HCT116 (cell line): ENCODE measurements around the gene ANKFN1. TPM values are rescaled to one million over a fixed set of nuclear protein-coding genes. Genes with fewer than 3 reads are reported as not detected.

ENCODE experiments used
- ATAC-seq: fragments of 200-7000 bp; cut with Tn5 transposase; 2 replicates; pipeline ENCODE4 v1.9.1; 2020; ENCODE audit warnings: mild to moderate bottlenecking, moderate library complexity
- BruUV-seq: library from RNA; stranded (reverse); fragments of 400-500 nt; replicated peaks from 2 replicates; lab custom pipeline; 2021; lab: Mats Ljungman, UMichigan
- CTCF ChIA-PET: fragments of 300-600 bp; sonication (Branson Sonifier 250); formaldehyde crosslinking; loops from one replicate; lab custom pipeline; 2021; ENCODE audit warnings: antibody characterized with exemption; lab: Charles Lee
- POLR2A ChIA-PET: fragments of 300-600, 350-600 bp; sonication (Branson Sonifier 250); formaldehyde crosslinking; loops from one replicate; lab custom pipeline; 2021; ENCODE audit warnings: antibody characterized with exemption; lab: Charles Lee
- RAD21 ChIA-PET, 2 experiments: fragments of 300-600 bp; sonication (Branson Sonifier 250); formaldehyde crosslinking; loops; one replicate each; lab custom pipeline; 2023; ENCODE audit warnings: low total read pairs in 2 of 2; ENCODE audit not compliant: uncharacterized antibody in 2 of 2, unreplicated experiment in 2 of 2, low non-redundant PET in 1 of 2; lab: Charles Lee
- DNase-seq: peaks from one replicate; pipeline ENCODE4 v3.0.0-alpha.2; 2010; ENCODE audit warnings: low read depth, low spot score
- H2AFZ ChIP-seq: fragments of 200-600 bp; shearing (Covaris generic), sonication (generic); 2 replicates; pipeline ENCODE4 v1.6.1; 2017; ENCODE audit warnings: low read depth, mixed run types, mixed read lengths, antibody characterized with exemption, low read length; ENCODE audit not compliant: poor library complexity, severe bottlenecking
- H3K27ac ChIP-seq: 2 replicates; pipeline ENCODE4 v1.5.1; 2012; ENCODE audit warnings: low read depth, low read length
- H3K27me3 ChIP-seq: fragments of 200-600 bp; sonication (generic); 2 replicates; pipeline ENCODE4 v1.6.1; 2016; ENCODE audit warnings: mixed run types, low read length, mixed read lengths; ENCODE audit not compliant: insufficient read depth
- H3K36me3 ChIP-seq, 2 experiments: fragments of 200-500 bp in 1 of 2; fragments of 200-600 bp in 1 of 2; sonication (Bioruptor generic) in 1 of 2; sonication (generic) in 1 of 2; 2 replicates each; pipeline versions ENCODE4 v1.5.1 to v1.6.1; 2014 to 2016; ENCODE audit warnings: low read length in 2 of 2, inconsistent platforms in 1 of 2, mixed read lengths in 1 of 2, mixed run types in 1 of 2; ENCODE audit not compliant: insufficient read depth in 2 of 2, control insufficient read depth in 1 of 2
- H3K4me1 ChIP-seq, 2 experiments: fragments of 200-600 bp in 1 of 2; sonication (generic) in 1 of 2; 2 replicates each; pipeline versions ENCODE4 v1.5.1 to v1.6.1; 2012 to 2017; ENCODE audit warnings: low read length in 2 of 2, inconsistent platforms in 1 of 2, mild to moderate bottlenecking in 1 of 2, mixed read lengths in 1 of 2, mixed run types in 1 of 2, moderate library complexity in 1 of 2; ENCODE audit not compliant: insufficient read depth in 2 of 2, control insufficient read depth in 1 of 2
- H3K4me2 ChIP-seq: fragments of 200-600 bp; sonication (generic); 2 replicates; pipeline ENCODE4 v1.6.1; 2017; ENCODE audit warnings: mixed run types, low read length, mixed read lengths
- H3K4me3 ChIP-seq, 2 experiments: fragments of 200-600 bp in 1 of 2; sonication (generic) in 1 of 2; replicated peaks in 1 of 2; 2 replicates each; pipeline ENCODE4 v1.5.1; 2011 to 2016; ENCODE audit warnings: low read length in 2 of 2, control low read depth in 1 of 2, low read depth in 1 of 2, mild to moderate bottlenecking in 1 of 2, mixed read lengths in 1 of 2, mixed run types in 1 of 2
- H3K79me2 ChIP-seq: fragments of 200-600 bp; sonication (generic); 2 replicates; pipeline ENCODE4 v1.6.1; 2017; ENCODE audit warnings: mild to moderate bottlenecking, mixed run types, low read length, moderate library complexity, mixed read lengths; ENCODE audit not compliant: insufficient read depth
- H3K9ac ChIP-seq: fragments of 200-600 bp; sonication (generic); 2 replicates; pipeline ENCODE4 v1.6.1; 2016; ENCODE audit warnings: low read length, mixed read lengths
- H3K9me2 ChIP-seq: fragments of 200-600 bp; sonication (generic), shearing (Covaris generic); 2 replicates; pipeline ENCODE4 v1.6.1; 2017; ENCODE audit warnings: mixed run types, mild to moderate bottlenecking, moderate library complexity; ENCODE audit not compliant: insufficient read depth
- H3K9me3 ChIP-seq, 2 experiments: fragments of 200-500 bp in 1 of 2; fragments of 200-600 bp in 1 of 2; sonication (Bioruptor generic) in 1 of 2; sonication (generic) in 1 of 2; 2 replicates each; pipeline ENCODE4 v1.6.1; 2014 to 2017; ENCODE audit warnings: low read length in 2 of 2, mixed read lengths in 2 of 2, inconsistent platforms in 1 of 2, low read depth in 1 of 2, mild to moderate bottlenecking in 1 of 2, mixed run types in 1 of 2, moderate library complexity in 1 of 2; ENCODE audit not compliant: control insufficient read depth in 1 of 2, insufficient read depth in 1 of 2
- H4K20me1 ChIP-seq: fragments of 200-600 bp; sonication (generic), shearing (Covaris generic); 2 replicates; pipeline ENCODE4 v1.6.1; 2017; ENCODE audit warnings: mixed run types, mild to moderate bottlenecking, moderate library complexity; ENCODE audit not compliant: insufficient read depth
- ATF3 ChIP-seq: IDR thresholded peaks from 2 replicates; pipeline ENCODE4 v1.6.1; 2012
- CBX3 ChIP-seq: IDR thresholded peaks from 2 replicates; pipeline ENCODE4 v1.6.1; 2012; ENCODE audit warnings: low read depth
- CEBPB ChIP-seq: IDR thresholded peaks from 2 replicates; pipeline ENCODE4 v1.6.1; 2012; ENCODE audit warnings: low read depth
- CTCF ChIP-seq, 3 experiments: fragments of 200-600 bp in 1 of 3; sonication (generic) in 1 of 3; IDR thresholded peaks in 2 of 3; conservative IDR thresholded peaks in 1 of 3; 2 replicates each; pipeline ENCODE4 v1.5.1; 2012 to 2017; ENCODE audit warnings: low read depth in 2 of 3, low read length in 2 of 3, antibody characterized with exemption in 1 of 3, borderline replicate concordance in 1 of 3, control low read depth in 1 of 3, mild to moderate bottlenecking in 1 of 3, mixed read lengths in 1 of 3, mixed run types in 1 of 3, moderate library complexity in 1 of 3; ENCODE audit not compliant: insufficient read depth in 1 of 3
- ELF1 ChIP-seq: IDR thresholded peaks from 2 replicates; pipeline ENCODE4 v1.6.1; 2012; ENCODE audit warnings: low read depth, borderline replicate concordance
- EZH2 ChIP-seq: fragments of 200-600 bp; sonication (generic); IDR thresholded peaks from 2 replicates; pipeline ENCODE4 v1.6.1; 2017; ENCODE audit warnings: antibody characterized with exemption, mixed run types
- JUND ChIP-seq: IDR thresholded peaks from 2 replicates; pipeline ENCODE4 v1.6.1; 2012
- POLR2A ChIP-seq: IDR thresholded peaks from 2 replicates; pipeline ENCODE4 v1.7.0; 2011; ENCODE audit warnings: borderline replicate concordance; ENCODE audit not compliant: insufficient read depth, insufficient read length; ENCODE audit errors: extremely low read depth
- POLR2AphosphoS5 ChIP-seq: IDR thresholded peaks from 2 replicates; pipeline ENCODE4 v1.6.1; 2011; ENCODE audit warnings: mild to moderate bottlenecking, low read depth, low read length, moderate library complexity
- RAD21 ChIP-seq: IDR thresholded peaks from 2 replicates; pipeline ENCODE4 v1.6.1; 2012; ENCODE audit warnings: low read depth, mild to moderate bottlenecking
- REST ChIP-seq: IDR thresholded peaks from 2 replicates; pipeline ENCODE4 v1.6.1; 2012; ENCODE audit warnings: low read depth
- SIN3A ChIP-seq: IDR thresholded peaks from 2 replicates; pipeline ENCODE4 v1.6.1; 2012; ENCODE audit warnings: low read depth
- TCF7L2 ChIP-seq: IDR thresholded peaks from 2 replicates; pipeline ENCODE4 v1.7.0; 2011; ENCODE audit warnings: borderline replicate concordance, inconsistent platforms; ENCODE audit not compliant: insufficient read depth, insufficient read length; ENCODE audit errors: extremely low read depth
- YY1 ChIP-seq: IDR thresholded peaks from 2 replicates; pipeline ENCODE4 v1.6.1; 2011; ENCODE audit warnings: low read length, low read depth, moderate library complexity, mild to moderate bottlenecking; ENCODE audit not compliant: insufficient replicate concordance; ENCODE audit errors: extremely low read depth
- ZNF274 ChIP-seq: fragments of 200-500 bp; sonication (Bioruptor generic); IDR thresholded peaks from 2 replicates; pipeline ENCODE4 v1.6.1; 2014; ENCODE audit warnings: mild to moderate bottlenecking, low read depth, low read length, inconsistent platforms
- intact Hi-C: fragments of 100-400 bp; cut with micrococcal nuclease; formaldehyde crosslinking; loops from 2 replicates; pipeline ENCODE4 v1.10.0; 2022
- total RNA-seq: library from RNA; stranded (reverse); gene quantifications from one replicate; pipeline ENCODE4 v1.2.1, GENCODE V29; 2021; ENCODE audit not compliant: unreplicated experiment
- TF ChIP-seq, protein P1 (sequence below): IDR thresholded peaks from 2 replicates; pipeline ENCODE4 v1.6.1; 2012

Gene ANKFN1
- total RNA-seq, 1 experiment from 2014 or later: 1.1 TPM

DNA sequence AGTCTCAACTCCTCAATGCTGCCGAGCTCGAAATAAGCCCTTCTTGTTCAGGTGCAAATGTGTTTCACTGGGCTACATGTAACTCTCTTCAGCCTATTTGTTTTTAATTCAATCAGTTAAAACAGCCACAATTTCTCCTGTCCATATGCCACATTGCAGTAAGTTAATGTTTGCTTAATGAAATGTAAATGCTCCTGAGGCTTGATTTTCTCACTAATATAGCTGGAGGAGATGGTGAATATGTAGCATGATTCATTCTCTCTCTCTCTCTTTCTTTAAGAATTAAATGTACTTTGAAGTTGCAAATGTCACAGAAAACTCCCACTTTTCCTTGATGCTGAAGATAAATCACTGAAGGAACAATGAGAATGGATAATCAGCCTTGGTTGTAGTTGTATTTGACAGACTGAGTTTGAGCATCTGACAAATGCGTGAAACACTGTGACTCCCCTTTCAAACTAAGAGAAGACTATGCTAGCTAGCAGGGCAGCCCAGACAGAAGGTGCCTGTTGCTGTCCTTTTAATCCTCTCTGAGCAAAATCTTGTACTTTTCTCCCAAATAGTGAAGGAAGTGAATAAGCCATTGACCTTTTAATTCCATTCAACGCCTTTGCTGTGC lies 161.8 kb downstream of the ANKFN1 start:
- Histone ChIP-seq H3K4me1 (no peaks in the 10 kb centered on the region), H3K4me2 (no peak overlapping the region), H3K9me2 (no peaks in the 10 kb centered on the region), H3K9ac (no peak overlapping the region), H4K20me1 (no peaks in the 10 kb centered on the region), H3K36me3 (no peaks in the 10 kb centered on the region), H3K9me3 (no peaks in the 10 kb centered on the region), H2AFZ (no peak overlapping the region), H3K79me2 (no peaks in the 10 kb centered on the region), H3K27ac (no peak overlapping the region), H3K27me3 (peaks cover 31% of the 10 kb centered on the region), H3K4me3 (no peak overlapping the region)
- intact Hi-C loops: loop anchor here (5.0 to 10.0 kb wide), 2 partner anchors 318 to 470 kb away; no protein-coding TSS in a partner anchor
- CTCF ChIA-PET: no interaction called here
- RAD21 ChIA-PET: no interaction called here
- POLR2A ChIA-PET: no interaction called here
- TF ChIP-seq ELF1 (no peak), YY1 (no peak), TCF7L2 (no peak), CBX3 (no peak), CEBPB (no peak), ZNF274 (no peak), ATF3 (no peak), REST (no peak), RAD21 (no peak), SIN3A (no peak), EZH2 (no peak), POLR2A (no peak), CTCF (IDR thresholded peaks at IDR 0.05 in 2 of 3, conservative IDR thresholded peaks at IDR 0.05 in 1 of 3; ENCODE audit: borderline replicate concordance in 1 of 3, insufficient read depth in 1 of 3, low read depth in 2 of 3, low read length in 2 of 3) (no peak), POLR2AphosphoS5 (no peak), JUND (no peak)
- TF ChIP-seq, protein P1, sequence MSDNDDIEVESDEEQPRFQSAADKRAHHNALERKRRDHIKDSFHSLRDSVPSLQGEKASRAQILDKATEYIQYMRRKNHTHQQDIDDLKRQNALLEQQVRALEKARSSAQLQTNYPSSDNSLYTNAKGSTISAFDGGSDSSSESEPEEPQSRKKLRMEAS: no peak
- no peak for DNase-seq
- no peak for ATAC-seq
- BruUV-seq: no TSS peak
